T-cell (primary cell): ENCODE measurements around the gene FGF2. TPM values are rescaled to one million over a fixed set of nuclear protein-coding genes. Genes with fewer than 3 reads are reported as not detected.
"Not testable (repeated sequence)": the region's sequence is repeated elsewhere in the genome, so short reads cannot be mapped to it uniquely, and the experiment has no call there.

Experiments used
- ATAC-seq, 4 experiments: fragments of 200-7000 bp in 3 of 4; fragments of 150-1000 bp in 1 of 4; cut with Tn5 transposase; replicated peaks in 1 of 4; 1 replicate in 3 of 4; 2 replicates in 1 of 4; pipeline ENCODE4 v1.10.0; 2021; ENCODE audit warnings: moderate library complexity in 3 of 4, mild to moderate bottlenecking in 2 of 4, moderate number of reproducible peaks in 1 of 4
- CTCF ChIA-PET, 2 donors: fragments of 300-600 bp; sonication (Branson Sonifier 250); formaldehyde crosslinking; loops; one replicate each; lab custom pipeline; 2022; ENCODE audit warnings: antibody characterized with exemption in 2 of 2; lab: Charles Lee
- POLR2A ChIA-PET, 2 donors: fragments of 300-600 bp; sonication (Branson Sonifier 250); formaldehyde crosslinking; loops; one replicate each; lab custom pipeline; 2022; ENCODE audit warnings: antibody characterized with exemption in 2 of 2; lab: Charles Lee
- DNase-seq, 35 experiments: peaks; one replicate each; pipeline versions ENCODE4 v3.0.0 to v3.0.0-alpha.2; 2013 to 2023
- H3K27ac ChIP-seq: one replicate; pipeline ENCODE4 v1.5.1; 2013; ENCODE audit warnings: low read length
- H3K27me3 ChIP-seq, 2 experiments: replicated peaks in 1 of 2; 1 replicate in 1 of 2; 2 replicates in 1 of 2; pipeline versions ENCODE4 v1.6.1 to v1.7.0; 2013; ENCODE audit warnings: low read length in 1 of 2, mixed read lengths in 1 of 2; ENCODE audit not compliant: control insufficient read depth in 2 of 2, insufficient read depth in 2 of 2; ENCODE audit errors: extremely low read depth in 1 of 2
- H3K36me3 ChIP-seq, 2 donors: 1 replicate in 1 of 2; 2 replicates in 1 of 2; pipeline versions ENCODE4 v1.6.1 to v1.7.0; 2013; ENCODE audit warnings: low read length in 1 of 2; ENCODE audit not compliant: control insufficient read depth in 2 of 2, insufficient read depth in 1 of 2; ENCODE audit errors: extremely low read depth in 1 of 2
- H3K4me1 ChIP-seq, 2 experiments: 1 replicate in 1 of 2; 2 replicates in 1 of 2; pipeline versions ENCODE4 v1.6.1 to v1.7.0; 2013; ENCODE audit warnings: low read length in 2 of 2, mixed read lengths in 1 of 2; ENCODE audit not compliant: insufficient read depth in 2 of 2, control insufficient read depth in 1 of 2; ENCODE audit errors: extremely low read depth in 1 of 2
- H3K4me3 ChIP-seq, 2 donors: 1 replicate in 1 of 2; 2 replicates in 1 of 2; pipeline versions ENCODE4 v1.5.1 to v1.7.0; 2013; ENCODE audit warnings: mild to moderate bottlenecking in 2 of 2, low read length in 1 of 2, moderate library complexity in 1 of 2; ENCODE audit not compliant: control insufficient read depth in 1 of 2; ENCODE audit errors: extremely low read depth in 1 of 2
- H3K9me3 ChIP-seq: 2 replicates; pipeline ENCODE4 v1.7.0; 2013
- H3K27ac Mint-ChIP-seq, 2 donors: one replicate each; pipeline ENCODE4 v1.8.0; 2020 to 2021; ENCODE audit warnings: mild to moderate bottlenecking in 2 of 2, mixed read lengths in 2 of 2
- H3K27me3 Mint-ChIP-seq, 2 donors: one replicate each; pipeline ENCODE4 v1.8.0; 2021 to 2022; ENCODE audit warnings: mixed read lengths in 2 of 2
- H3K36me3 Mint-ChIP-seq: one replicate; pipeline ENCODE4 v1.8.0; 2021; ENCODE audit warnings: mixed read lengths
- H3K4me1 Mint-ChIP-seq, 3 donors: one replicate each; pipeline ENCODE4 v1.8.0; 2020 to 2022; ENCODE audit warnings: mixed read lengths in 3 of 3, mild to moderate bottlenecking in 1 of 3
- H3K4me3 Mint-ChIP-seq, 3 donors: one replicate each; pipeline ENCODE4 v1.8.0; 2020 to 2022; ENCODE audit warnings: mild to moderate bottlenecking in 3 of 3, mixed read lengths in 3 of 3, moderate library complexity in 3 of 3
- H3K9me3 Mint-ChIP-seq, 3 donors: one replicate each; pipeline ENCODE4 v1.8.0; 2020 to 2022; ENCODE audit warnings: mixed read lengths in 3 of 3
- WGBS: methylation state at CpG from one replicate; pipeline ENCODE4 v1.1.5; 2013; ENCODE audit warnings: missing lambda C conversion rate; ENCODE audit not compliant: insufficient coverage; 5-methylcytosine and 5-hydroxymethylcytosine counted together
- total RNA-seq, 35 experiments: library from RNA in 6 of 35; stranded (reverse) in 6 of 35; fragments of 120-200 nt in 1 of 35; gene quantifications; one replicate each; pipeline versions ENCODE4 v1.2.1 to v1.2.4 and lab custom pipeline; 2013 to 2026

Gene FGF2
- total RNA-seq, 5 donors from 2014 or later (not counting 1 experiment from before 2014, with no cell fraction given) = 0.13 to 0.23 (median 0.20) TPM; not detected in 2

- CTCF ChIA-PET = no interaction called here
These were observed 7.4 kb downstream of the FGF2 start for GRCh38 chr4:122833999-122834398.

GRCh38 chr4:122836941-122837340 is 10.3 kb downstream of the FGF2 start:
- Histone ChIP-seq H3K27ac (no peak overlapping the region), H3K36me3 (no peaks in the 10 kb centered on the region), H3K27me3 (peaks cover 0 to 3% of the 10 kb centered on the region in 2 experiments), H3K4me3 (no peak overlapping the region), H3K4me1 (no peaks in the 10 kb centered on the region), H3K9me3 (no peaks in the 10 kb centered on the region)
- Mint-ChIP-seq H3K9me3 (no peaks in the 10 kb centered on the region), H3K36me3 (no peaks in the 10 kb centered on the region), H3K27ac (no peak overlapping the region), H3K4me3 (no peak overlapping the region), H3K27me3 (peaks cover 18 to 23% of the 10 kb centered on the region in 2 donors), H3K4me1 (no peaks in the 10 kb centered on the region)
- CTCF ChIA-PET = no interaction called here
- DNase-seq (no peak), ATAC-seq (no peak)
- POLR2A ChIA-PET = no interaction called here
- WGBS = no CpG with 5 or more reads among the region's 2 CpGs

More at GRCh38 chr4:122833999-122834398, 7.4 kb downstream of the FGF2 start:
- ATAC-seq (no peak), DNase-seq (no peak)
- Mint-ChIP-seq H3K4me1 (no peaks in the 10 kb centered on the region), H3K36me3 (no peaks in the 10 kb centered on the region), H3K27me3 (peaks cover 31 to 36% of the 10 kb centered on the region in 2 donors), H3K4me3 (no peak overlapping the region), H3K27ac (no peak overlapping the region), H3K9me3 (no peaks in the 10 kb centered on the region)
- Histone ChIP-seq H3K4me3 (no peak overlapping the region), H3K27me3 (peaks cover 10 to 12% of the 10 kb centered on the region in 2 experiments), H3K9me3 (no peaks in the 10 kb centered on the region), H3K36me3 (no peaks in the 10 kb centered on the region), H3K27ac (no peak overlapping the region), H3K4me1 (no peaks in the 10 kb centered on the region)
- POLR2A ChIA-PET = no interaction called here
- 76% methylated on average over 3 of the region's 4 CpGs for WGBS

DNA sequence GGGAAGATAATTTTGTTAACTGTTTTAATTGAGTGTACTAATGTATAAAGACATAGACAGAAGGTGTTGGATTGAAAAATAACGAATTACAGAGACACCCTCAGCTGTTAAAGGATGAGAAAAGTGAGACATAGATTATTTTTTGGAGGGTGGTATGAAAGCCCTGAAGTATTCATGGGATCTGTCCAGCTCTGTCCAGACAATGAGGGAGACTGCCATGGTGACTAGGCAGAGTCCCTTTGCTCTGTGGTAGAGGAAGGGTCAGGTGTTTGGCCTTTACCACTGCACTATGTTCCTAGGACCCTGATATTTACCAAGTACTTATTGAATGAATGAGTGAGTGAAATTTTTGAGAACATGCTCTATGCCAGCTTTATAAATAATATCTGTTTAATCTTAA is 11.4 kb downstream of the FGF2 start:
- no peaks in the 10 kb centered on the region for H3K9me3 Mint-ChIP-seq
- Histone ChIP-seq H3K27me3 (no peaks in the 10 kb centered on the region), H3K4me3 (no peak overlapping the region), H3K36me3 (no peaks in the 10 kb centered on the region), H3K4me1 (no peaks in the 10 kb centered on the region), H3K27ac (no peak overlapping the region), H3K9me3 (no peaks in the 10 kb centered on the region)
- H3K36me3 Mint-ChIP-seq = no peaks in the 10 kb centered on the region
- POLR2A ChIA-PET = interaction anchor here in 1 of 2 donors (0.6 kb wide), 1 partner anchor 18 kb away, joined by 3 read pairs; no protein-coding TSS in a partner anchor
- no peak overlapping the region for H3K4me3 Mint-ChIP-seq
- no peaks in the 10 kb centered on the region for H3K4me1 Mint-ChIP-seq
- ATAC-seq (no peak), DNase-seq (no peak)
- H3K27me3 Mint-ChIP-seq = peaks cover 11 to 13% of the 10 kb centered on the region in 2 donors
- 29% methylated on average over 1 of the region's 1 CpG for WGBS
- CTCF ChIA-PET = no interaction called here
- H3K27ac Mint-ChIP-seq = no peak overlapping the region

- peaks cover 10 to 13% of the 10 kb centered on the region in 2 donors for H3K27me3 Mint-ChIP-seq
- no CpG with 5 or more reads among the region's 1 CpG for WGBS
- H3K9me3 Mint-ChIP-seq = no peaks in the 10 kb centered on the region
- H3K4me3 ChIP-seq = no peak overlapping the region
- POLR2A ChIA-PET = no interaction called here
- H3K4me3 Mint-ChIP-seq = no peak overlapping the region
- no peaks in the 10 kb centered on the region for H3K36me3 ChIP-seq
- H3K9me3 ChIP-seq = no peaks in the 10 kb centered on the region
- no peaks in the 10 kb centered on the region for H3K36me3 Mint-ChIP-seq
- no peaks in the 10 kb centered on the region for H3K4me1 Mint-ChIP-seq
- DNase-seq (no peak), ATAC-seq (no peak)
- H3K4me1 ChIP-seq = no peaks in the 10 kb centered on the region
- no peaks in the 10 kb centered on the region for H3K27me3 ChIP-seq
- no peak overlapping the region for H3K27ac ChIP-seq
- CTCF ChIA-PET = no interaction called here
- H3K27ac Mint-ChIP-seq = no peak overlapping the region
These were observed 15.8 kb downstream of the FGF2 start for GRCh38 chr4:122842392-122842791.

DNA sequence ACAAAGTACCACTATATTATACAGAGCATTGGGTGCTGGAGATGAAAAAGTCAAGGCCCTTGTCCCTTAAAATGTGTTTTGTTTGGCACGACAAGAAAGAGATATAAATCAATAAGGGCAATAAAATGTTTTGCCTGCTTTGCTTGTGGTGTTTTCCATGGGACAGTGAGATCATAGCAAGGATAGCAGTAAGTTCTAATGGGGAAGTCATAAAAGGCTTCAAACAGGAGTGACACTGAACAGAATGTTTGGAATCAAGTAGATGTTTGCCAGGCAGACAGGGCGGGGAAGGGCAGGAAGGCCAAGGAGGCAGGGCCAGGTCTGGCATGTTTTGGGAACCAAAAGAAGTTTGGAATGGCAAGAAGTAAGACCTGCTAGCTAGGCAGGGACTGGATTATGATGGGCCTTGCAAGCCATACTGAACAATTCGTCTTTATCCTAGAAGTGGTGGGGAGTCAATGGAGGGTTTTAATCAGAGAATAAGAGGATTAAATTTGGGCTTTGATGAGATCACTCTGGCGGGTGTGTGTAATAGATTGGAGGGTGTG is 16.4 kb downstream of the FGF2 start:
- ATAC-seq (no peak), DNase-seq (no peak)
- Histone ChIP-seq H3K36me3 (no peaks in the 10 kb centered on the region), H3K9me3 (no peaks in the 10 kb centered on the region), H3K27me3 (no peaks in the 10 kb centered on the region), H3K4me3 (no peak overlapping the region), H3K27ac (no peak overlapping the region), H3K4me1 (no peaks in the 10 kb centered on the region)
- Mint-ChIP-seq H3K27me3 (peaks cover 7 to 8% of the 10 kb centered on the region in 2 donors), H3K4me1 (no peaks in the 10 kb centered on the region), H3K27ac (no peak overlapping the region), H3K4me3 (no peak overlapping the region), H3K36me3 (no peaks in the 10 kb centered on the region), H3K9me3 (no peaks in the 10 kb centered on the region)
- POLR2A ChIA-PET = interaction anchor here in 1 of 2 donors (0.7 kb wide), 1 partner anchor 201 kb away, joined by 3 read pairs; no protein-coding TSS in a partner anchor
- 92% methylated on average over 4 of the region's 4 CpGs for WGBS
- CTCF ChIA-PET = no interaction called here

DNA sequence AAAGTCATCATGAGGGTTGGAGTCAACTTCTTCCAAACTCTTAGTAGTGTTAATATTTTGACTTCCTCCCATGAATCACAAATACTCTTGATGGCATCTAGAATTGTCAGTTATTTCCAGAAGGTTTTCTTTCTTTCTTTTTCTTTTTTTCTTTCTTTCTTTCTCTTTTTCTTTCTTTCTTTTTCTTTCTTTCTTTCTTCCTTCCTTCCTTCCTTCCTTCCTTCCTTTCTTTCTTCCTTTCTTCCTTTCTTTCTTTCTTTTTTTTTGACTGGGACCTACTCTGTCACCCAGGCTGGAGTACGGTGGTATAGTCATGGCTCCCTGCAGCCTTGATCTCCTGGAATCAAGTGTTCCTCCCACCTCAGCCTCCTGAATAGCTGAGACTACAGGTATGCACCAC is 17.8 kb downstream of the FGF2 start:
- H3K4me1 Mint-ChIP-seq, H3K27ac ChIP-seq, DNase-seq, H3K36me3 ChIP-seq, H3K27ac Mint-ChIP-seq, H3K9me3 Mint-ChIP-seq, H3K9me3 ChIP-seq, CTCF ChIA-PET, H3K36me3 Mint-ChIP-seq, H3K27me3 ChIP-seq, H3K4me3 ChIP-seq, H3K4me3 Mint-ChIP-seq, POLR2A ChIA-PET, H3K4me1 ChIP-seq, ATAC-seq: not testable (repeated sequence)
- WGBS = no CpG with 5 or more reads among the region's 1 CpG
- peaks cover 5 to 11% of the 10 kb centered on the region in 2 donors for H3K27me3 Mint-ChIP-seq
